GM23248 (cell line): ENCODE results near the gene ITGA8. TPM values are rescaled to one million over a fixed set of nuclear protein-coding genes. Genes with fewer than 3 reads are reported as not detected.

Experiments used
- DNase-seq: peaks from one replicate; pipeline ENCODE4 v3.0.0-alpha.2; 2015
- H2AFZ ChIP-seq: fragments of 200-600 bp; sonication (generic); 2 replicates; pipeline ENCODE4 v1.6.1; 2016; ENCODE audit warnings: antibody characterized with exemption
- H3F3A ChIP-seq: fragments of 200-600 bp; sonication (generic); 2 replicates; pipeline ENCODE4 v1.6.1; 2016; ENCODE audit warnings: mild to moderate bottlenecking, antibody characterized with exemption, mixed run types; ENCODE audit not compliant: insufficient read depth
- H3K27ac ChIP-seq: fragments of 200-600 bp; sonication (generic); 2 replicates; pipeline ENCODE4 v1.5.1; 2016; ENCODE audit warnings: mild to moderate bottlenecking
- H3K27me3 ChIP-seq: fragments of 200-600 bp; sonication (generic); replicated peaks from 2 replicates; pipeline ENCODE4 v1.6.1; 2016; ENCODE audit warnings: mild to moderate bottlenecking; ENCODE audit not compliant: insufficient read depth
- H3K36me3 ChIP-seq: fragments of 200-600 bp; sonication (generic); 2 replicates; pipeline ENCODE4 v1.6.1; 2016; ENCODE audit warnings: low read depth, mild to moderate bottlenecking
- H3K4me1 ChIP-seq: fragments of 200-600 bp; sonication (generic); 2 replicates; pipeline ENCODE4 v1.6.1; 2016; ENCODE audit warnings: mild to moderate bottlenecking; ENCODE audit not compliant: insufficient read depth
- H3K4me2 ChIP-seq: fragments of 200-600 bp; sonication (generic); one replicate; pipeline ENCODE4 v1.6.1; 2016; ENCODE audit warnings: mild to moderate bottlenecking; ENCODE audit not compliant: unreplicated experiment
- H3K4me3 ChIP-seq: fragments of 200-600 bp; sonication (generic); 2 replicates; pipeline ENCODE4 v1.5.1; 2016; ENCODE audit warnings: mild to moderate bottlenecking
- H3K79me2 ChIP-seq: fragments of 200-600 bp; sonication (generic); 2 replicates; pipeline ENCODE4 v1.6.1; 2016; ENCODE audit warnings: mild to moderate bottlenecking; ENCODE audit not compliant: insufficient read depth
- H3K9ac ChIP-seq: fragments of 200-600 bp; sonication (generic); 2 replicates; pipeline ENCODE4 v1.6.1; 2016; ENCODE audit warnings: mild to moderate bottlenecking
- H3K9me2 ChIP-seq: fragments of 200-600 bp; sonication (generic); 2 replicates; pipeline ENCODE4 v1.6.1; 2016; ENCODE audit warnings: mixed run types, mild to moderate bottlenecking, moderate library complexity; ENCODE audit not compliant: insufficient read depth
- H3K9me3 ChIP-seq: fragments of 200-600 bp; sonication (generic); one replicate; pipeline ENCODE4 v1.6.1; 2017; ENCODE audit warnings: low read depth
- H4K20me1 ChIP-seq: fragments of 200-600 bp; sonication (generic); 2 replicates; pipeline ENCODE4 v1.6.0; 2016; ENCODE audit not compliant: insufficient read depth
- EZH2 ChIP-seq: fragments of 200-600 bp; sonication (generic); IDR thresholded peaks from 2 replicates; pipeline ENCODE4 v1.6.1; 2018; ENCODE audit warnings: antibody characterized with exemption, mild to moderate bottlenecking; ENCODE audit not compliant: insufficient read depth, poor library complexity, severe bottlenecking
- EZH2phosphoT487 ChIP-seq: fragments of 200-600 bp; sonication (generic); IDR thresholded peaks from 2 replicates; pipeline ENCODE4 v1.6.1; 2018; ENCODE audit warnings: antibody characterized with exemption, moderate library complexity, mild to moderate bottlenecking, low read depth; ENCODE audit not compliant: insufficient read depth
- WGBS, 2 experiments: methylation state at CpG; one replicate each; pipeline ENCODE4 v1.1.6; 2015 to 2017; ENCODE audit warnings: low lambda C conversion rate in 2 of 2, low coverage in 1 of 2; ENCODE audit errors: missing lambda C conversion rate in 2 of 2; 5-methylcytosine and 5-hydroxymethylcytosine counted together
- in situ Hi-C: fragments of 300-500 bp; cut with MboI; formaldehyde crosslinking; loops from 2 replicates; pipeline ENCODE4 v1.15.0; 2020
- polyA plus RNA-seq: library from polyadenylated mRNA; unstranded; fragments of >200 nt; fragmentation: Nextera tagmentation; extraction: Ambion mirVana; gene quantifications from 2 replicates; pipeline ENCODE4 v1.2.1, GENCODE V29; 2016
- total RNA-seq: library from RNA; depleted of rRNA; stranded (reverse); fragments of >200 nt; shearing (Covaris generic); gene quantifications from 2 replicates; pipeline ENCODE4 v1.2.3, GENCODE V29; 2014

Gene ITGA8
- total and polyA plus RNA-seq, 2 experiments from 2014 or later = 0.32 TPM; not detected in 1

GRCh38 chr10:15715619-15716227 is 4.0 kb downstream of the ITGA8 start:
- Histone ChIP-seq H3K27ac (no peak overlapping the region), H3K4me3 (no peak overlapping the region), H2AFZ (no peak overlapping the region), H4K20me1 (no peaks in the 10 kb centered on the region), H3K9me3 (no peaks in the 10 kb centered on the region), H3K79me2 (no peaks in the 10 kb centered on the region), H3K9me2 (no peaks in the 10 kb centered on the region), H3K4me2 (no peak overlapping the region), H3K9ac (no peak overlapping the region), H3K4me1 (peaks cover 11% of the 10 kb centered on the region), H3F3A (0 out of 2 replicates have a peak, but pooled peaks cover 10% of the 10 kb centered on the region), H3K36me3 (no peaks in the 10 kb centered on the region), H3K27me3 (peaks cover 30% of the 10 kb centered on the region)
- in situ Hi-C loops = loop anchor here (10.0 kb wide), 1 partner anchor 131 kb away; no protein-coding TSS in a partner anchor
- TF ChIP-seq EZH2 (no peak), EZH2phosphoT487 (no peak)
- 51 to 53% methylated on average over 5 of the region's 5 CpGs for WGBS, 2 experiments
- DNase-seq = peak; percentile 56

- 94 to 97% methylated on average over 5 of the region's 5 CpGs for WGBS, 2 experiments
- no peaks in the 10 kb centered on the region for H3K9me2 ChIP-seq
- H4K20me1 ChIP-seq = no peaks in the 10 kb centered on the region
- no peak overlapping the region for H3K4me3 ChIP-seq
- H3K9me3 ChIP-seq = no peaks in the 10 kb centered on the region
- no peak for DNase-seq
- H3K36me3 ChIP-seq = no peaks in the 10 kb centered on the region
- H3K4me2 ChIP-seq = no peak overlapping the region
- in situ Hi-C loops = loop anchor here (10.0 kb wide), 1 partner anchor 130 kb away; no protein-coding TSS in a partner anchor
- 0 out of 2 replicates have a peak, but pooled peaks cover 10% of the 10 kb centered on the region for H3F3A ChIP-seq
- no peaks in the 10 kb centered on the region for H3K79me2 ChIP-seq
- TF ChIP-seq EZH2 = no peak
- TF ChIP-seq EZH2phosphoT487 = no peak
- H3K4me1 ChIP-seq = peaks cover 11% of the 10 kb centered on the region
- no peak overlapping the region for H3K9ac ChIP-seq
- H3K27me3 ChIP-seq = peaks cover 23% of the 10 kb centered on the region
- no peak overlapping the region for H2AFZ ChIP-seq
- H3K27ac ChIP-seq = no peak overlapping the region
Measured at GRCh38 chr10:15714847-15715246, 4.9 kb downstream of the ITGA8 start.

GRCh38 chr10:15712883-15713282 is 6.8 kb downstream of the ITGA8 start:
- Histone ChIP-seq H3K27me3 (peaks cover 6% of the 10 kb centered on the region), H3K4me1 (peaks cover 11% of the 10 kb centered on the region), H3K36me3 (no peaks in the 10 kb centered on the region), H3K9me2 (no peaks in the 10 kb centered on the region), H3F3A (0 out of 2 replicates have a peak, but pooled peaks cover 10% of the 10 kb centered on the region), H3K79me2 (no peaks in the 10 kb centered on the region), H3K9ac (no peak overlapping the region), H3K9me3 (no peaks in the 10 kb centered on the region), H3K4me3 (no peak overlapping the region), H3K4me2 (no peak overlapping the region), H4K20me1 (no peaks in the 10 kb centered on the region), H3K27ac (no peak overlapping the region), H2AFZ (no peak overlapping the region)
- TF ChIP-seq EZH2phosphoT487 = no peak
- in situ Hi-C loops = loop anchor here (10.0 kb wide), 1 partner anchor 128 kb away; no protein-coding TSS in a partner anchor
- 57 to 60% methylated on average over 2 of the region's 2 CpGs for WGBS, 2 experiments
- DNase-seq = peak; percentile 69

GRCh38 chr10:15710455-15710854 is 9.3 kb downstream of the ITGA8 start:
- no peaks in the 10 kb centered on the region for H3K9me3 ChIP-seq
- H3K27me3 ChIP-seq = no peaks in the 10 kb centered on the region; the same call in 1 of the 2 replicates
- no peak for DNase-seq
- no peaks in the 10 kb centered on the region for H4K20me1 ChIP-seq
- no peaks in the 10 kb centered on the region for H3K79me2 ChIP-seq
- no peak overlapping the region for H3K4me3 ChIP-seq
- no peak overlapping the region for H3K9ac ChIP-seq
- no peak overlapping the region for H3K4me2 ChIP-seq
- 83 to 87% methylated on average over 5 of the region's 5 CpGs for WGBS, 2 experiments
- no peaks in the 10 kb centered on the region for H3K36me3 ChIP-seq
- 0 out of 2 replicates have a peak, but pooled peaks cover 10% of the 10 kb centered on the region for H3F3A ChIP-seq
- H3K9me2 ChIP-seq = no peaks in the 10 kb centered on the region
- TF ChIP-seq EZH2 (no peak), EZH2phosphoT487 (no peak)
- in situ Hi-C loops = loop anchor here (10.0 kb wide), 1 partner anchor 126 kb away; no protein-coding TSS in a partner anchor
- H3K4me1 ChIP-seq = peaks cover 11% of the 10 kb centered on the region
- H3K27ac ChIP-seq = no peak overlapping the region
- H2AFZ ChIP-seq = no peak overlapping the region
